GM23338 (cell line): ENCODE measurements around the gene HHIPL1.

Experiments
- CREB1 ChIP-seq: fragments of 250-450 bp; sonication (Bioruptor Pico); IDR thresholded peaks from 2 replicates; pipeline ENCODE4 v1.5.0; 2020; ENCODE audit warnings: low read depth, mild to moderate bottlenecking, moderate library complexity
- POLR2AphosphoS5 ChIP-seq: IDR thresholded peaks from 2 replicates; pipeline ENCODE4 v1.6.1; 2016; ENCODE audit warnings: antibody characterized with exemption, low read depth
- TF ChIP-seq, protein P1 (sequence below), 2 experiments: fragments of 200-600 bp in 1 of 2; sonication (generic) in 1 of 2; conservative IDR thresholded peaks; 2 replicates each; pipeline versions ENCODE4 v1.5.1 to v1.6.1; 2016 to 2017; ENCODE audit warnings: antibody characterized with exemption in 2 of 2, low read depth in 2 of 2, mild to moderate bottlenecking in 2 of 2, moderate library complexity in 1 of 2

DNA sequence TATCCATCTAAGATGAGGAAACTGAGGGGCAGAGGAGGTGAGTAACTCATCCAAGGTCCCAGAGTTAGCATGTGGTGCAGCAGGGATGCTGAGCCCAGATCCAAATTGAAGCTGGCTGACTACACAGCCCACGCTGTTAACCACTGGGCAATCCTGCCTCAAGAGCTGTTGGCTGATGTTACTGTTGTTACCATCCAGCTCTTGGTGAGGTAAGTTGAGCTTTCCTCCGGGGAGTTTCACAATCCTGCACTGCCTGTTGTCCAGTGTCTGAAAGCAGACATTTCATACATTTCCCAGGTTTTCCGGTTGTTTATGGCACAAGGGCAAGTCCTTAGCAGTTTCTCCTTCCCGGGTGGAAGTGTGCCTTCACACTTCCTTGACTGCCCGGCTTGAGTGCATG, 53.7 kb downstream of the HHIPL1 start:
- TF ChIP-seq, protein P1, sequence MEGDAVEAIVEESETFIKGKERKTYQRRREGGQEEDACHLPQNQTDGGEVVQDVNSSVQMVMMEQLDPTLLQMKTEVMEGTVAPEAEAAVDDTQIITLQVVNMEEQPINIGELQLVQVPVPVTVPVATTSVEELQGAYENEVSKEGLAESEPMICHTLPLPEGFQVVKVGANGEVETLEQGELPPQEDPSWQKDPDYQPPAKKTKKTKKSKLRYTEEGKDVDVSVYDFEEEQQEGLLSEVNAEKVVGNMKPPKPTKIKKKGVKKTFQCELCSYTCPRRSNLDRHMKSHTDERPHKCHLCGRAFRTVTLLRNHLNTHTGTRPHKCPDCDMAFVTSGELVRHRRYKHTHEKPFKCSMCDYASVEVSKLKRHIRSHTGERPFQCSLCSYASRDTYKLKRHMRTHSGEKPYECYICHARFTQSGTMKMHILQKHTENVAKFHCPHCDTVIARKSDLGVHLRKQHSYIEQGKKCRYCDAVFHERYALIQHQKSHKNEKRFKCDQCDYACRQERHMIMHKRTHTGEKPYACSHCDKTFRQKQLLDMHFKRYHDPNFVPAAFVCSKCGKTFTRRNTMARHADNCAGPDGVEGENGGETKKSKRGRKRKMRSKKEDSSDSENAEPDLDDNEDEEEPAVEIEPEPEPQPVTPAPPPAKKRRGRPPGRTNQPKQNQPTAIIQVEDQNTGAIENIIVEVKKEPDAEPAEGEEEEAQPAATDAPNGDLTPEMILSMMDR (conservative IDR thresholded peaks at IDR 0.05; ENCODE audit: low read depth in 2 of 2) = no peak
- TF ChIP-seq POLR2AphosphoS5 (no peak), CREB1 (no peak)
